Measurements from ENCODE around the gene APOC1. TPM values are rescaled to one million over a fixed set of nuclear protein-coding genes. Genes with fewer than 3 reads are reported as not detected.

Gene APOC1
- total and polyA plus RNA-seq, 11 donors, result 0.83 to 84.7 (median 2.8) TPM; not detected in 1

GRCh38 chr19:44954649-44955504 is 40.5 kb downstream of the APOC1 start, which contains the start of gene CLPTM1:
Gene CLPTM1, plus strand, starts transcription at chr19:44955380. Its CDS starts 16 bp downstream, at chr19:44955396.
- Histone ChIP-seq H3K27ac (peak within 1 kb of the TSS; percentile 89 to 98 (median 95)), H3K9me3 (no peaks in the 10 kb centered on the region), H3K27me3 (no peaks in the 10 kb centered on the region), H3K36me3 (peaks cover 0 to 18% (median 6%) of the 10 kb centered on the region in 9 donors), H3K4me1 (peaks cover 0 to 62% (median 41%) of the 10 kb centered on the region in 12 donors), H3K4me3 (peak within 1 kb of the TSS; percentile 70 to 100 (median 90))
- TF ChIP-seq CTCF (IDR thresholded peaks at IDR 0.05), result peak in 1 of 12 donors; percentile 8
- TF ChIP-seq POLR2A (IDR thresholded peaks at IDR 0.05), result peak in 1 of 2 donors; percentile 28
- 0 to 1% (median 1%) methylated on average over 34 to 65 of the region's 65 CpGs for WGBS, 4 donors
- intact Hi-C loops (cut with DNase I), result loop anchor here in 6 of 10 donors (1.0 to 10.0 kb wide), 8 partner anchors 42 to 170 kb away; partner anchors contain the start of genes RELB (in 2 of the 6), APOE (in 1 of the 6) and CLASRP (in 1 of the 6)
- ATAC-seq, result peak; percentile 95 to 97 (median 96)
- peak; percentile 98 to 99 (median 98) for DNase-seq

GRCh38 chr19:44955505-44956439 is 41.4 kb downstream of the APOC1 start:
- DNase-seq (no peak), ATAC-seq (no peak)
- TF ChIP-seq CTCF (IDR thresholded peaks at IDR 0.05), result no peak
- no peak for TF ChIP-seq POLR2A (IDR thresholded peaks at IDR 0.05)
- Histone ChIP-seq H3K4me1 (peaks cover 0 to 71% (median 41%) of the 10 kb centered on the region in 12 donors), H3K36me3 (peaks cover 0 to 14% (median under 1%) of the 10 kb centered on the region in 9 donors), H3K4me3 (peak overlapping the region; percentile 70 to 100 (median 90)), H3K9me3 (no peaks in the 10 kb centered on the region), H3K27ac (peak overlapping the region in 11 of 12 donors; percentile 76 to 98 (median 95)), H3K27me3 (no peaks in the 10 kb centered on the region)
- WGBS, 4 donors, result 2 to 8% (median 5%) methylated on average over 10 to 40 of the region's 40 CpGs
- intact Hi-C loops (cut with DNase I), result loop anchor here in 5 of 10 donors (1.0 to 10.0 kb wide), 6 partner anchors 42 to 171 kb away; partner anchors contain the start of genes RELB (in 2 of the 5), APOE (in 1 of the 5) and CLASRP (in 1 of the 5)

GRCh38 chr19:44957526-44957925 is 43.1 kb downstream of the APOC1 start:
- WGBS, 4 donors, result 64 to 81% (median 77%) methylated on average over 7 of the region's 7 CpGs
- H3K36me3 ChIP-seq, result peaks cover 0 to 29% (median 9%) of the 10 kb centered on the region in 9 donors
- DNase-seq (no peak), ATAC-seq (no peak)
- no peak for TF ChIP-seq POLR2A (IDR thresholded peaks at IDR 0.05)
- H3K9me3 ChIP-seq, result no peaks in the 10 kb centered on the region
- intact Hi-C loops (cut with DNase I), result loop anchor here in 3 of 10 donors (5.0 to 10.0 kb wide), 3 partner anchors 40 to 173 kb away; partner anchors contain the start of gene RELB (in 1 of the 3)
- H3K27ac ChIP-seq, result no peak overlapping the region
- peak overlapping the region in 1 of 12 donors; percentile 72 for H3K4me3 ChIP-seq
- peaks cover 0 to 66% (median 39%) of the 10 kb centered on the region in 12 donors for H3K4me1 ChIP-seq
- H3K27me3 ChIP-seq, result no peaks in the 10 kb centered on the region

GRCh38 chr19:44958090-44958489 is 43.7 kb downstream of the APOC1 start:
- intact Hi-C loops (cut with DNase I), result loop anchor here in 3 of 10 donors (5.0 to 10.0 kb wide), 3 partner anchors 39 to 173 kb away; partner anchors contain the start of gene RELB (in 1 of the 3)
- H3K4me1 ChIP-seq, result peaks cover 0 to 66% (median 39%) of the 10 kb centered on the region in 12 donors
- WGBS, 4 donors, result 77 to 83% (median 78%) methylated on average over 9 of the region's 9 CpGs

More at GRCh38 chr19:44958090-44958489, 43.7 kb downstream of the APOC1 start:
- no peak overlapping the region for H3K27ac ChIP-seq
- no peaks in the 10 kb centered on the region for H3K9me3 ChIP-seq
- no peaks in the 10 kb centered on the region for H3K27me3 ChIP-seq
- ATAC-seq, result no peak
- no peak overlapping the region for H3K4me3 ChIP-seq
- peaks cover 0 to 35% (median 14%) of the 10 kb centered on the region in 9 donors for H3K36me3 ChIP-seq
- no peak for DNase-seq
- TF ChIP-seq POLR2A (IDR thresholded peaks at IDR 0.05) (no peak), CTCF (IDR thresholded peaks at IDR 0.05) (no peak)
